Femur (tissue), 1 donor: ENCODE results near the gene ICE1.
"Not testable (repeated sequence)": the region's sequence is repeated elsewhere in the genome, so short reads cannot be mapped to it uniquely, and the experiment has no call there.

Source experiments
- DNase-seq: peaks from one replicate; pipeline ENCODE4 v3.0.0-alpha.2; 2017

Gene ICE1

DNA sequence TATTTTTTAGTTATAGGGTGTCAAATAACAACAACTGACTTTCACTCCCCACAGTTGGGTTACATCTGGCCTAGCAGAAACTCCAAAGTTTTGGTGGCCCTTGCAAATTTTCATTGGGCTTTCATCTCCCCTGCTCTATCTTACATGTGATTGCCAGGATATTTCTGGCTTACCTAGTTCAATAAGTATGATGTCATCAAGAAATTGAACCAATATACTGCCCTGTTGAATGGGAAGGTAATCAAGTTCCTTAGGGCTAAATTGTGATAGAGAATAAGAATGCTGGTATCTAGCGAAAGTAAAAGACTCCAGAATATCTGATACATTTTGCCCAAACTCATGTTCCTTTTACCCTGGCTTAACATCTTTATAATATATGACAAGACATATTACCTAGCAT lies 17.0 kb upstream of the ICE1 start:
- no peak for DNase-seq

DNA sequence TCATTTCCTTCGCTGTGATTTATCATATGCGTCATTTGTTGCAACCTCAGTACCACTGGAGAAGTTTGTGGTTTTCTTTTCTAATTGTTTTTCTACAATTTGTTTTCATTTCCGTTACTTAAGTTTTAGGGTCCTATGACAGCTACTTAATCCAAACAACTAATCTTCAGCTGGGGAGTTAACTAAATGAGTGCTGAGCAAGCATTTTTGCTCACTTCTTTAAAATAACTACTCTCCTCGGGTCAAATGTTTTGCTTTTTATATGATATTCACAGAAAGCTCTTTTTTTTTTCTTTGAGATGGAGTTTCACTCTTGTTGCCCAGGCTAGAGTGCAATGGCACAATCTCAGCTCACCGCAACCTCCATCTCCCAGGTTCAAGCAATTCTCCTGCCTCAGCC lies 14.6 kb upstream of the ICE1 start:
- DNase-seq, result no peak

DNA sequence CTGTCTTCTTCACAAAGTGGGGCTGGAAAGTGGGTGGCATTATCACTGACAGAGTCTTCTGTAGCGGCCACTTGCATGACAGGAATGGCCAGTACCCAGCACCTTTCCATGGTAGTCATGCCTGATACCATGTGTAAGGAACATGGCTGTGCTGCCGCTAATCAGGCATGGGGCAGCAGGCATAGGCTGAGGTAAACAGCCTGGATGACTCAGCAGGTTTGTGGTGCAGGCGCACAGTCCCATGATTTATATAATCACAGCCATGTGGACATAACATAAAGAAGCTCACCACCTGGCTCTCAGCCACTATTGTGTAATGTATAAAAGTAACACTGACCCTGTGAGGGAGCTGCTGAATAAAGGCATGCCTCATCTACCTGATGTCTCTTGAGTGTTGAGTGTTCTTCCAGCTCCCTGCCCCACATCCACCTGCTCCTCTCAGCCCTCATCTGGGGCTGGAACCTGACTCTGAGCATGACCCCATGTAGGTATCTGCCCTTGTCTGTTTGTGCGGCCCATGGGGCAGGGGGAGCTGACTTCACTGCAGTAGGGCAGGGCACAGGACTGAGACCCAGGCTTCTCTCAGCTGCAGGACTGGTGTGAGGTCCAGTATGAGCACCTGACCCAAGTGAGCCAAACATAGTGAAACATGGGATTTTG lies 13.2 kb upstream of the ICE1 start:
- DNase-seq, result no peak

DNA sequence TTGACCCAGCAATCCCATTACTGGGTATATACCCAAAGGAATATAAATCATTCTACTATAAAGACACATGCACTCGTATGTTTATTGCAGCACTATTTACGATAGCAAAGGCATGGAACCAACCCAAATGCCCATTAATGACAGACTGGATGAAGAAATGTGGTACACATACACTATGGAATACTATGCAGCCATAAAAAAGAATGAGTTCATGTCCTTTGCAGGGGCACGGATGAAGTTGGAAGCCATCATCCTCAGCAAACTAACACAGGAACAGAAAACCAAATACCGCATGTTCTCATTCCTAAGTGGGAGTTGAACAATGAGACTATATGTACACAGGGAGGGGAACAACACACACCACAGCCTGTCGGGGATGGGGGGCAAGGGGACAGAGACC lies 8.6 kb upstream of the ICE1 start:
- not testable (repeated sequence) for DNase-seq

DNA sequence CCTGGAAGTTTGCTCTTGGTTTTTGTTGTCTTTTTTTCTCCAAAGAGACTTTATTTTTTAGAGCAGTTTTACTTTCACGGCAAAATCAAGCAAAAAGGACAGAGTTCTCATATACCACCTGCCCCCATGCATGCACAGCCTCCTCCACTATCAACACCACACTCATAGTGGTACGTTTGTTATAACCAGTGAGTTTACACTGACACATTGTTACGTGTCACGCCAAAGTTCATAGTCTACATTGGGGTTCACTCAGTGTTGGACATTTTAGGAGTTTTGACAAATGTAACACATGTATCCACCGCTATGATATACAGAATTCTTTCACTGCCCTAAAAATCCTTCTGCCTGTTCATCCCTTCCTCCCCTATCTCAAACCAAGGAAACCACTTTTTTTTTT lies 7.5 kb upstream of the ICE1 start:
- DNase-seq, result no peak

DNA sequence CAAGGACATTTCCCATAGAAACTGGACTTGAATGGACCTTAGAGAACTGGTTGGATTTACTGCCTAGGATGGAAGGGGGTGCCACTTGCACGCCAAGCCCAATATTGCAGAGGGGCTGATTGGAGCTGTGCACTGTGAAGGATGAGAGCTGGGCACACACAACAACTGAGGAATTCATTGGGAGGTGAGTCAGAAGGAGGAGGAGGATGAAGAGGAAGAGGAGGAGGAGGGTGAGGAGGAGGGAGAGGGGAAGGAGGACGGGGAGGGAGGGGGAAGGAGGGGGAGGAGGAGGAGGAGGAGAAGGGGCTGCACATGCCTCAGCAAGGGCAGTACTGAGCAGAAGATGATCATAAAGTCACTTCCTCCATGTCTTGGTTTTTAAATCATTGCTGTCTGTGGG lies 5.7 kb upstream of the ICE1 start:
- DNase-seq, result no peak

DNA sequence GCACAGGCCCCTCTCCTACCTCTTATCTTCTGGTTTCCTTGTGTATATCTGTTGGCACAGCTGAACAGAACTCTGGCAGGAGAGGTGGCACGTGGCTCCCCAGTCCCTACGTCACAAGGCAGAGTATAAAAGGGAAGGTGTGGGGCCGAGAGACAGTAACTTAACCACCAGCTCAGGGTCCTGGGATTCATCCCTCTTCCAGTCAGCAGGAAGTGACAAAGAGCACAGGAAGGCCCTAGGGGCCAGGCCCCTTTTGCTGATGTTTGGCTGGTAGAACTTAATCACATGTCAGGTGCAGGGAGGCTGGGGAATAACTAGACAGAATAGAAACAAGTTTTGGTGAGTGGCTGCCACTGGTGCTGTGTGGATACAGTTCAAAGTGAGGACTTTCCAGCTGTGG lies 4.5 kb upstream of the ICE1 start:
- no peak for DNase-seq

DNA sequence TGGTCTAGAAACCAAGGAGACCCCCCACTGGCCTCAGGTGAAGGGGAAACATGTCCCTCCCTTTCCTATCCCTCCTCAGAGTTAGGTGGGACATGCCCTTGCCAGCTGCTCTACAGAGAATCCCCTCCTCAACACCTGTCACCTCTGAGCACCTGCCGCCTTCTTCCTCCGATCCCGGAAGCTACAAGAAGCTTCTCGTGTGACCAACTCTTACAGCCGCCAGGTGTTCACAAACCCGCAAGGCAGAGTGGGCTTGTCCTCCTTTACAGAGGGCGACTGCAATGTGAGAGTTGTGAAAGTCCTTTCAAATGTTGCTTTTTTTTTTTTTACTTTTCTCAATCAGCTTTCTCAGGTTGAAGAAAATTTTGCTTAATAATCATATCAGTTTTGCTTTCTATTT lies 3.7 kb upstream of the ICE1 start:
- no peak for DNase-seq

DNA sequence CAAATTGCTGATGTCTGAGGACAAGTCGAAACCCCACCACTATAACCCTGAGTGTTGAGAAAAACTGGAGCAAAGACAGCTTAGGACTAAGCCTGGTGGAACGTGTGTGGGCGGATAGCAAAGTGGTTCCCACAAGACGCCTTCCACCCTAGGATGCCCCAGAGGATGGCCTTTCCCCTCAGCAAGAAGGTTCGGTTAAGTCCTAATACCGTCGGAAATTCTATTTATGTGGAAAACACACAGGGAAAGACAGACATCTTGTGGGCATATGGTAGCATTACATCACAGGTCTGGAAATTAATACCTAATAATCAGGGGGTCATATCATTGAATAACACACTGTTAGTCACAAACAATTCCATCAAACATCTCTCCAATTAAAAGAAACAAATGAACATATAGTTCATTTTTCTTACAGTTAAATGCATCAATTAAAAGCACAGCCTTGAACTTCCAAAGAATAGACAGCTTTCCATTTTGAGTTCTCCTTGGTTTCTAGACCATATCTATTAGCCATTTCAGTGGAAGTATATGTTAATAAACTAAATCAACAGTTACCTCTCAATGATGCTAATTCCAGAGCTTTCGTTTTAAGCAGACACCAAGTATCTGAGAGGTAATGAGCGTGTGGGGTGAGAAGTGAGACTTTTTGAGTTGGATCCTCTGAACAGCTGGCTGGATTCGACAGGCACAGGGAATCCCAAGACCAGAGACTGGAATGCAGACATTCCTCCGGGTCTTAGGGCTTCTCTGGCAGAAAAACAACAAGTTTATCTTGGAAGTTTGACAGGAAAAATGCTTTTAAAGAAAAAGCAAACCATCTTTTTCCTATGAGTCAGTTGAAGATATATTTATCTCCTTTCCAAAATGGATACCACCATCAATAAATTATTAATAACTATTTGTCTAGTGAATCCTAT lies 2.9 kb upstream of the ICE1 start:
- DNase-seq, result peak; percentile 34

DNA sequence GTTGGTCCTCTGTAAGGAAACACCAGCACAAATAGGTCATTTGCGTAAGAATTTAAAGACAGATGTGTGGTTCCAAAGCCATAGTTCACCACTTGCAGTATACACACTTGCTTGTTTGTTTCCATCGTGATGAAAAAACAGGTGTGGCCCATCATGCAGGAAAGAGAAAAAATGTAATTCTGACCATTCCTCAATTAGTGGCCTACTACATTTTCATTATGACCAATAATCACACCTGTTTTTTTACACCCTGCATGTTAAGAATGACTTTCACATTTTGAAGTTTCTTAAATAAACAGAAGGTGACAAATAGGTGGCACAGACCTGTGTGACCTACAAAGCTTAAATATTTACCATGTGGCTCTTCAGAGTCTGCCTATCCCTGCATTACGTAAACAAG lies 2.2 kb upstream of the ICE1 start:
- no peak for DNase-seq

DNA sequence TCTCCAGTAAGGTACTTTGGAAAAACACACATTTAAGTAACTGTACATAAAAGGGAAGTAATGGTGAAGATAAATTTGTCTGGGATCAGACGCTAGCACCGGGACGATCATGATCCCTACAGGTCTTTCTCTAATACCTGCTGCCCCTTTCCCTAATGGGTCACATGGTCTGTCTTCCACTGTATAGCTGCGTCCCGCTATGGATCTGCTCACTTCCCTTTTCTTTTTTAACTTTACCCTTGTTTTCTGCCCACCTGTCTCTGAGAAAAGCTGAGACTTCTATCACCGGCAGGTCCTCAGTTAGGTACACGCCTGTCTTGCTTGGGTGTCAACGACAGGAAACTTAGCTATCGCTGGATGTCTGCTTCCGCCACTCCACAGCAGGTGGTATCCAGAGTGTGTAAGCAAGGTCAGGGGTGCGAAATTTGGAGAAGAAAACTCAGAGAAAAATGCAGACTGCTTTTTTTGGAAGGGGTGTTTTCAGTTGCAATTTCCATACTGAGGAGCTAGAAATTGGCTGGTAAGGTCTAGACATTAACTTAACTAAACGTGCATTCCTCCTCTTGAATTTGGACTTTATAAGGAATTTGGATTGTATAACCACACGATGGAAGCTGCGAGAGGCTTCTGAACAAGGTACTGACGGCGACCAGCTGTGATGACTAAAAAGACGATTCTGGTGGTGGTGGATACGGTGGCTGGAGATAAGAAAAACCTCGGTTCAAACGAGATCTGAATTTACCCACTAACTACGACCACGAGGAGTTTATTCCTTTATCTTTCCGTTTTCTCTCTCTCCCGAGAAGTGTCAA lies 1.1 kb upstream of the ICE1 start:
- DNase-seq, result no peak

DNA sequence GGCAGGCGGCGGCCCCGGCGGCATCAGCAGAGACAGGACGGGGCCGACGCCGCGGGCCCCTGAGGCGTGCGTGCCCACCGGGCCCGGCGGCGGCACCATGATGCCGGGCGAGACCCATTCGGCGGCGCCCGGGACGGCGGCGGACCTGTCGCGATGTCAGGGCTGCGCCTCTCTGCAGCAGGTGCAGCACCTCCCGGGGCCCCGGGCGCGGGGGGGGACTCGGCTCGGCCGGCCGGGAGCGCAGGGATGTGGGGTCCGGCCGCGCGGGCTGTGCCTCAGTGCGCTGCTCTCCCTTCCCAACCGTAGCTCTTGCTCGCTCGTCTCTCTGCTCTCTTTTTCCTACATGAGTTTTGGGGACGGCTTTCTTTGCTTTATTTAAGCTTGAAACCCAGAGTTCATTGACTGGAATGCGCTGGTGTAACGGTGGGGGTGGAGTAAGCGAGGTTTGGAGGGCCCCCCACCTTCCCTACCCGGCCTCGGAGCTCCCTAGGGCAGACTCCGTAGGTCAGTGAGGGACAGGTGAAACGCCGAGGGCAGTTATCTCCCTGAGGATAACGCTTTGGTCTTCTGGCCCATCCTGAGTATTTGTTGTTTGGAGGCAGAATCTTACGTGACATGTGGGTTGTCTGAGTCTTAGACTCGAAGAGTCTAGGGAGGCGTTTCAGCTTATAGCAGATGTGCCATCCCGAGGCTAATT lies 490 bp downstream of the ICE1 start:
- DNase-seq, result no peak

DNA sequence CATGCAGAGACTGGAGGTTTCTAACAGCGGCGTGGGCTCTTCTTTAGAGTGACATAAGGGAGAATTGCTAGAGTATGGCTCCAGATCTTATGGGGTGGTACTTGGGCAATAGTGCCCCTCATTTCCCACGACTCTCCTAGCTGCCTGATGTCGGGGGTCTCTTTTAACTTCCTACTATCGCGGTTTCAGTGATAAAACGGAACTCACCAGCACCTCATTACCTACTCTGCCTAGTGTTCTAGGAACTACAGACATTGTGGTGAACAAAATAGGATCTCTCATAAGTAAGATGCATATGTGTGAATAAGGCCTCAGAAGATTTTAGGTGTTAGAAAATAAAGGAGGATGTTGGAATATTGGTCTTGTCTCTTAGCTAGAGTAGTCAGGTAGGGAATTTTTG lies 1.1 kb downstream of the ICE1 start:
- DNase-seq, result no peak

DNA sequence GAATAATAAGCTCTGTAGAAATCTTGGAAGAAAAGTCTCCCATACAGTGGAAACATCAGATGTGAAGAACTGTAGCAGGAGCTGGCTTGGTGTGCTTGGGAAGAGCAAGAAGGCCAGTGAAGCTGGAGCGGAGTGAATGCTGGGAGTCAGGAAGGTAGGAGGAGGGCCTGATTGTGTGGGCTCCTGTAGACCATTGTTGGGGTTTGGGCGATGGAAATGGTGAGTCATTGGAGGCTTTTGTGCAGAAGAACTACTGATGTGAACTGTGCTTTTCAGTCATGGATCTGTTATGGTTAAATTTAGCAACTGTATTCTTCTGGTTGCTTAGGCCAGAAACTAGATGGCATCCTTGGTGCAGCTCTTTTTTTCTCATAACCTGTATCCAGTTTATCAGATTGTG lies 2.3 kb downstream of the ICE1 start:
- DNase-seq, result no peak

DNA sequence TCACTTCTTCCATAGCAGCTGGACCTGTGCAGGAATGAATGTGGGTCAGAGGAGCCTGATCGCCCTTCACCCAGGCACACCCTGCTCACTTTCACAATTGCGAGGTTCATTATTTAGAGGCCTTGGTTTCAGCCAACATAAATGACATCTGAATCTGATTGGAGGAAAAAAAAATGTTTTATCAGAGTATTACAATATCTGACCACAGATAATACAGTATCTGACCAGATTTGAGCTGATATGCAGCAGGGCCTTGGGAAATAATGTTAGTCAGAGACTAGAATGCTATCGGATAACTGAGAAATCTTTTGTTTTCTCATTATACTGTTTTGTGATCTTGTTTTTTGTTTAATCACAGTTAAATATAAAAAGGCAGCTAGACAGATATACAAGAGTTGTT lies 7.7 kb downstream of the ICE1 start:
- no peak for DNase-seq

DNA sequence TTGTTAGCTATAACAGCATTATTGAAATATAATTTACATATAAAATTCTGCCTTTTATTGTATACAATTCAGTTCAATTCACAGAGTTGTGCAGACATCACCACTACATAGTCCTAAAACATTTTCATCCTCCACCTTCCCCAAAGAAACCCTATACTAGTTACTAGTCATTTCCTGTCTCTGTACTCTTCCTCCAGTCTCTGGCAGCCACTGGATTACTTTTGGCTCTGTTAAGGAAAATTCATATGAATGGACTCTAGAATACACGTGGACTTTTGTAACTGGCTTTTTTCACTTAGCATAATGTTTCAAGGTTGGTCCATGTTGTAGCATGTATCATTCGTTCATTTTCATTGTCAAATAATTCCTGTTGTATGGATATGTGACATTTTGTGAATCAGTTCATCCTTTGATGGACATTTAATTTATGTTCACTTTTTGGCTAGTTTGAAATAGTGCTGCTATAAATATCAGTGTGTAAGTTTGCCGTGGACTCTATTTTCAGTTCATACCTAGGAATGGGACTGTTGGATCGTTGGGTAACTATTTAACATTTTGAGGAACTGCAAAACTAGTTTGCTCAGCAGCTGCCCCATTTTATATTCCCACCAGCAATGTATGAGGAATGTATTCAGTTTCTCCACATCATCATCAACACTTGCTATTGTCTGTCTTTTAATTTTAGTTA lies 9.7 kb downstream of the ICE1 start:
- no peak for DNase-seq

DNA sequence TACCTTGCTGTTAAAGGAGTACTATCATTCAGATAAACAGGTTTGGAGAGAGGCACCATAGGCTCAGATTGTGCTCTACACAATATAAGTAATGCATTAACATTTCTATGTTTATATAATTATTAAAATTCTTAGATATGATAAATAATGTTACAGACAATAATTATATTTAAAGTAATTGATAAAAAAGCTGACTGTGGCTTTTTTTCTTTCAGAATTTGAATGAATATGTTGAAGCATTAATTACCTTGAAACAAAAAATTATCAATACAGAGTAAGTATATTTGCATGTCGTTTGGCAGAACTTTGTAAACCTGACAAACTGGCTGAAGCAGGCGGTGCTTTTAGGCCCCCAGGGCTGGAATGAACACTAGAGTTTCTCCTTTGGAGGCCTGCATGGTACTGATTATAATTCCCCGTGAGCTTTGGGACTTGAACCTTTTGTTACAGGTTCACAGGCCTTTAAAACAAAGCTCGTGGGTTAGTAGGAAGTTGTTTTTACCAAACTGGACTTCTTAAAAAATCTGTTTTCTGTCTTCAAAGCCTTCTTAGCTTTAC lies 13.8 kb downstream of the ICE1 start:
- DNase-seq, result no peak

DNA sequence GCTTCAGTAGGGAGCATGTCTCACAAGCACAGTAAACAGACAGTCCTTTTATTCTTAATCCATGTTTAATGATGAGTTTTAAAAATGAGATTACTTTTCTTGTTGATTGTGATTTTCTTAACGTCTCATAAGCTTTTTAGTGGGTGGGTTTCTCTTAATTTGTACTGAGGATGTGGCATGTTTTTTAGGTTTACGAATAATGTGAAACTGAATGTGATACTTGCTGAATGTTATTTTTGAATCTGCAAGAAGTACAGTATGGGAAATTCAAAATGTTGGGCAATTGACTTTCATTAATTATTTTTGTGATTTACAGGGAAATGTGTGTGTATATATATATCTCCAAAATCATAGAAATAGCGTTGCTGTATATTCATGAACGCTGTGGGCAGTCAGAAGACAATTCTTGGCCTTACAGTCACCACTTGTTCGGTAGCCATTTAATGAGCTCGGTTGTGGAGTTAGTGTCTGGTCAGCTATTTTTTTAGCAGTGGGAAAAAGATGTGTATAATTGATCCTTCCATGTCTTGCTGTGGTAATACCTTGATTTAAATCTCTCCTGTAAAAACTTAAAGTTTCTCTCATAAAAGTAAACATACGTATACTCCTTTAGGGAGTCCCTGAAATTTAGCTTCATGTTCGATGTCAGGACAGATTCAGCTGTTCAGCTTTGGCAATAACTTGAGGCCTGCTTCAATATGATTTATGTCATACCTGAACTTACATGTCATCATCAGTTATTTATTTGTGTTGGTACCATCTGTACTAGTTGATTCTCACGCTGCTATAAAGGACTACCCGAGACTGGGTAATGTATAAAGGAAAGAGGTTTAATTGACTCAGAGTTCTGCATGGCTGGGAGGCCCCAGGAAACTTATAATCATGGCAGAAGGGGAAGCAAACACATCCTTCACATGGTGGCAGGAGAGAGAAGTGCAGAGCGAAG lies 15.0 kb downstream of the ICE1 start:
- DNase-seq, result no peak

DNA sequence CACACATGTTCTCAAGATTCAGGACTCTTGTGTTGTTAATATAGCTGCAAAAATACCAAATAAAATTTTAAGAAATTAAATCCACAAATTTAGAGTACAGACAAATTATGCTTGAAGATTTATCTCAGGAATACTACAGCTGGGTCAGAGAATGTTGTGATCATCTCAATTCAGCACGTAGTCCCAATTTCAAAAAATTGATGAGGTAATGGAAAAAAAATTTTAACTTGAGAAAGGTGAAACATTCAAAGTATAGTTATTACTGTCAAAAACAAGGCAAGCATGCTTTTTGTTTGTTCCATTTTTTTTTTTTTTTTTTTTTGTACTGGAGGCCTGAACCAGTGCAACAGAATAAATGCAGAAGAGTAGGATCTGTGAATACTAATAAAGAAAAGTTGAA lies 29.4 kb downstream of the ICE1 start:
- DNase-seq, result no peak

DNA sequence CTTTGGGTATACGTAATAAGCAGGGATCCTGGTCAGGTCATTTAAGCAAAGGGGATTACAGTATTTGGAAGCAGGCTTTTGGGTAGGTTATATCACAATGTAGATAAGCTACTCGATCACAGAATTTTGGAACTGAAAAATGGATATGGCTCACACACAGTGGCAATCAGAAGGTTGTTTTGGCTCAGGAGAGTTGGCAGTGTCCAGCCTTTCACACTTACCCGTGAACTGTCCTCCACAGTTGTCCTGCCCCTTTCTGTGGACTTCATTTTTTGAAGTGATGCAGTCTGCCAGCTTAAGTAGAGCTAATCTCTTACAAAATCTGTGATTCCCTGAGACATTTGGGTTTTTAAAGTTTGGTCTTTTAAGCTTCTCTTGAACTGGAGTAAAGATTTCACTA lies 30.7 kb downstream of the ICE1 start:
- DNase-seq, result no peak

DNA sequence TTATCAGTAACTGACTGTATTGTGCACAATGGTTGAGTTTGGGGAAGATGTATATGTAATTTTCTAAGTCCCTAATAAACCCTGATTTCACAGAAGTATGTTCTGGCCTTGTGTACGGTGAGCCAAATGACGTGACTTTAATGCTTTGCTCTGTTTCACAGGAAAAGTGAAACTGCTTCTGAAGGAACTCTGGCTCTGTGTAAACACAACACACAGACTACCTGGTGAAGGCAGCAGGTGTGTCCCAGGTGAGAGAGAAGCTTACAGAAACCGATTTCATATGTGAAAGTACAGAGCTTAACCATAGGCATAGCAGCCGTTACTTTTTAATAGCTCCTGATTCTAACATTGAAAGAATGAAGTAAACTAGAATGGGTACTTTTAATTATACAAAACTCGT lies 31.9 kb downstream of the ICE1 start:
- no peak for DNase-seq
